Testis (tissue), 2 donors: ENCODE results near the gene SPSB4.

Experiments
- CTCF ChIP-seq, 3 experiments: fragments of 450-650 bp in 2 of 3; fragments of 200-600 bp in 1 of 3; sonication (generic) in 1 of 3; IDR thresholded peaks; one replicate each; pipeline ENCODE4 v1.5.1; 2016 to 2019; ENCODE audit warnings: antibody characterized with exemption in 3 of 3, mild to moderate bottlenecking in 2 of 3, moderate library complexity in 1 of 3
- POLR2A ChIP-seq: fragments of 450-650 bp; IDR thresholded peaks from one replicate; pipeline ENCODE4 v1.6.1; 2017; ENCODE audit warnings: antibody characterized with exemption, mild to moderate bottlenecking, moderate library complexity

GRCh38 chr3:141089339-141090152, 38.4 kb downstream of the SPSB4 start:
- TF ChIP-seq CTCF (IDR thresholded peaks at IDR 0.05), result no peak
- no peak for TF ChIP-seq POLR2A
